GM12892 (cell line): ENCODE data around the gene RBMS2.

ENCODE experiments used
- POLR2A ChIP-seq: IDR thresholded peaks from 2 replicates; pipeline ENCODE4 v1.6.1; 2011; ENCODE audit warnings: low read depth, low read length, control low read depth
- POLR2AphosphoS5 ChIP-seq: IDR thresholded peaks from 2 replicates; pipeline ENCODE4 v1.6.1; 2011; ENCODE audit warnings: low read depth, low read length, control low read depth
- TAF1 ChIP-seq: IDR thresholded peaks from 2 replicates; pipeline ENCODE4 v1.6.1; 2011; ENCODE audit warnings: low read depth, mild to moderate bottlenecking, control low read depth, low read length, borderline replicate concordance

DNA sequence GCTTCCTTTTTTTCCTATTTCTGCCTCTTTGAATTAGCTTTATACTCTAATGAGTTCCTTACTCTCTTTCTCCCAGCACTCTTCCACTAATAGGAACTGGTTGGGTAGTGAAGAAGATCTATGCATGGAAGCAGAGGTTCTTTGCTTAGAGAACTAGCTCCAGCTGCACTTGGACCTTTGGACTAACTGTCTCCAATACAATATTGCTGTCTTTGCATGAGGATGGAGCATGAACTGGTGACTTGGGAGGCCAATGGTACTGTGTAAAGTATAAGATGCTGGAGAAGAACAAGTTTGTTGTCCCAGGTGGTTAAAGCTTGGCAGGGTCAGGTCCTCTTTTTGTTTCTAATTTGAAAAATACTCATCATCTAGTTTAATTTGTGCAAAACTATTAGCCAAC is 31.3 kb upstream of the RBMS2 start:
- TF ChIP-seq TAF1 = no peak
- TF ChIP-seq POLR2AphosphoS5 = no peak
- no peak for TF ChIP-seq POLR2A
